ENCODE measurements around the gene IFITM5. TPM values are rescaled to one million over a fixed set of nuclear protein-coding genes. Genes with fewer than 3 reads are reported as not detected.
A peak's percentile ranks its signal among the peaks of the same experiment; 100 is the strongest.
"Not testable (repeated sequence)": the region's sequence is repeated elsewhere in the genome, so short reads cannot be mapped to it uniquely, and the experiment has no call there.

IFITM5 gene
- polyA plus RNA-seq, 1 donor: not detected

DNA sequence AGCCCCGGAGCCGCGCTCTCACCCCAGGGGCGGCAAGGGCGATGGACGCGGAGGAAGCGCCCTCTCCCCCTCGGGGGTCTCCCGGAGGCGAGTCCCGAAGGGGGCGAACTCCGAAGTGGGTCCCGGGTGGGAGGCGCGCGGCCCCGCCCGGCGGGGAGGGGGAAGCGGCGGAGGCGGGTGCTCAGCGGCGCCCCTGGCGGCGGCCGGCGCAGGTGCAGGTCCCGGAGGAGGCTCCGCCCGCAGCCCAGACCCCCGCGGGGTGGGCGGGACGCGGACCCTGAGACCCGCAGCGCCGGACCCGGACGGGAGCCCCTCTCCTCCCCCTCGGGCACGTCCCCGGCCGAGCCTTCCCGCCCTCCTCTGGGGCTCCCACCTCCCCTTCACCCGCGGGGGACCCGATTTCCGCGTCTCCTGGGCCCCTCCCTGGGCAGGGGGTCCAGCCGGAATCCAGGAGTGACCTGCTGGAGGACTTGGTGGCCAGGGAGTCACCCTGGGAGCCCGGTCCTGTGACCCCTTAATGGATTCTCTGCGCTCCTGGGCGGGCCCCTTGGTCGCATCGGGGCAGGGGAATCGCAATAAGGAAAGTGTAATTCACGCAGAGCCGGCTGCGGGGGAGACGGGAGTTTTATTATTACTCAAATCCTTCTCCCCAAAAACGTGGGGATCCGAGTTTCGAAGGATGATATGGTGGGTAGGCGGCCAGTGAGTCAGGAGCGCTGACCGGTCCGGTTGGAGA, 11.9 kb upstream of the IFITM5 start:
- DNase-seq: not testable (repeated sequence)

DNA sequence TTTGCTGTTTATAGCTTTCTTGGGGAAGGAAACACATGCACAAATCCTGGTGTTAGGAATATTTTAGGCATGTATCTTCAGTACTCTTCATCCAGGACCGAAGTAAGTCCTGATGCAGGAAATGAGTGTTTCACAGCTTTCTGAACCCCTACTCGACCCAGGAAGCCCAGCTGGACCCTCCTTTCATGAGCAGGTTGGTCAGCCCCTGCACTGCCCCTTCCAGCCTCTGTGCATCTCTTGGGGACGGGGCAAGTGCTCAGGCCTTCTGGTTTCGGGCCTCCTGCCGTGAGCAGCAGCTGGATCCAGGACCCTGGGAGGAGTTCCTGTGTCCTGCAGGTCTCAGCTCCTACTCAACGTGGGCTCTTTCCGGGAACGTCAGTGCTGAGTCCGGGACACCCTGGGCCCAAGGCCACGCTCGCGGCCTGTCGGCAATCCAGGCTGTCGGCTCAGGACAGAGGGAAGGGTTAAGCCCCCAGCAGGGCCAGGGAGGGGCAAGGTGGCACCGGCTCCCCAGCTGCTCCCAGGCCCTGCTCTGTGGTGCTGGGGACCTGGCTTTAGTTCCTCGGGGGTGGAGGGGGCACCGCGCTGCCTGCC, 10.8 kb upstream of the IFITM5 start:
- not testable (repeated sequence) for DNase-seq

DNA sequence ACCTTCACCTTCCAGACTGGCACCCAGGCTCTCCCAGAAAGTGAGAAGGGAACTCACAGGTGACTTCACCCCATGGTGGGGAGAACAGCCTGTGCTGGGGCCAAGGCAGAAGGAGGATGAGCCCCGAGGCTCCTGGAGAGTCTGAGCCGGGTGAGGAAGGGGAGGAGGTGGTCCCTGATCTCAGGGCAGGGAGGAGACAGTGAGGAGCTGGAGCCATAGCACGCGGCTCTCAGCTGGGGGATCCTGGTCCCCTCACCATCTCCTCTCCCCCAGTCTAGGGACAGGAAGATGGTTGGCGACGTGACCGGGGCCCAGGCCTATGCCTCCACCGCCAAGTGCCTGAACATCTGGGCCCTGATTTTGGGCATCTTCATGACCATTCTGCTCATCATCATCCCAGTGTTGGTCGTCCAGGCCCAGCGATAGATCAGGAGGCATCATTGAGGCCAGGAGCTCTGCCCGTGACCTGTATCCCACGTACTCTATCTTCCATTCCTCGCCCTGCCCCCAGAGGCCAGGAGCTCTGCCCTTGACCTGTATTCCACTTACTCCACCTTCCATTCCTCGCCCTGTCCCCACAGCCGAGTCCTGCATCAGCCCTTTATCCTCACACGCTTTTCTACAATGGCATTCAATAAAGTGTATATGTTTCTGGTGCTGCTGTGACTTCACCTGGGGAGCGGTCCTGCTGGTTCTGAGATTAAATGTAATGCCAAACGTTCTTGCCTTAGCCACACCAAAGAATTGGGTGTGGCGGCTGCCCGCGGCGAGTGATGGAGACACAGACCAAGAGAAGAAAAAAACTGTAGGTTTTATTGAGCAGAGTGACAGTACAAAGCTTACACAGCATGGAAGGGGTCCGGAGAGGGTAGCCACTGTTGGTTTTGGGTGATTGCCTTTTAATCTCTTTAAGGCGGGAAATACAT, 9.7 kb upstream of the IFITM5 start:
- not testable (repeated sequence) for DNase-seq

DNA sequence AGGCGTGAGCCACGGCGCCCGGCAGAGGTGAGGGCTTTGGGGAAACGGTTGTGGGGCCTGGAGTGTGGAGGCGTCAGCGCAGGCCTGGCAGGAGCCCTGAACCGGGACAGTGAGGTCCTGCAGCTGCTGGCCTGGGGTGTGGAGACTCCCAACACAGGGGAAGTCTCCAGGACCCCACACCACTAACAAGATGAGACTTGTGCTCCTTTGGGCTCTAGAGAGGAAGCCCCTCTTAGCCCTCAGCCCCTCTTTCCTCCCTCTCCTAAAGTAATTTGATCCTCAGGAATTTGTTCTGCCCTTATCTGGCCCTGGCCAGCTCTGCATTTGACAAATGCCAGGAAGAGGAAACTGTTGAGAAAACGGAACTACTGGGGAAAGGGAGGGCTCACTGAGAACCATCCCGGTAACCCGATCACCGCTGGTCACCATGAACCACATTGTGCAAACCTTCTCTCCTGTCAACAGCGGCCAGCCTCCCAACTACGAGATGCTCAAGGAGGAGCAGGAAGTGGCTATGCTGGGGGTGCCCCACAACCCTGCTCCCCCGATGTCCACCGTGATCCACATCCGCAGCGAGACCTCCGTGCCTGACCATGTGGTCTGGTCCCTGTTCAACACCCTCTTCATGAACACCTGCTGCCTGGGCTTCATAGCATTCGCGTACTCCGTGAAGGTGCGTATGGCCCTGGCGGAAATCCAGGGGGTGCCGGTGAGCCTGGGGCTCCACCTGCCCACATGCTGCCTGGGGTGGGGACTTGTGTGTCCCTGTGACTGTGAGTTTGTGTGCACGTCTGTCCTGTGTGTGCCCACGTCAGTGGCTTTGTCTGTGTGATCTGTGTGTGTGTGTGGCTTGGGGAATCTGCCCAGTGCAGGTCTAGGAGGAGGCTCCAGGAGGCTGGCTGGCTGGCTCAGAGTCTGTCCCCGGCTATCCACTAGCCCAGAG, 8.7 kb upstream of the IFITM5 start, which contains the start of gene IFITM2:
IFITM2 (plus strand) TSS at position 51 of the 943 bp plus-strand sequence; CDS start at position 428, 377 bp downstream.
- DNase-seq: not testable (repeated sequence)

DNA sequence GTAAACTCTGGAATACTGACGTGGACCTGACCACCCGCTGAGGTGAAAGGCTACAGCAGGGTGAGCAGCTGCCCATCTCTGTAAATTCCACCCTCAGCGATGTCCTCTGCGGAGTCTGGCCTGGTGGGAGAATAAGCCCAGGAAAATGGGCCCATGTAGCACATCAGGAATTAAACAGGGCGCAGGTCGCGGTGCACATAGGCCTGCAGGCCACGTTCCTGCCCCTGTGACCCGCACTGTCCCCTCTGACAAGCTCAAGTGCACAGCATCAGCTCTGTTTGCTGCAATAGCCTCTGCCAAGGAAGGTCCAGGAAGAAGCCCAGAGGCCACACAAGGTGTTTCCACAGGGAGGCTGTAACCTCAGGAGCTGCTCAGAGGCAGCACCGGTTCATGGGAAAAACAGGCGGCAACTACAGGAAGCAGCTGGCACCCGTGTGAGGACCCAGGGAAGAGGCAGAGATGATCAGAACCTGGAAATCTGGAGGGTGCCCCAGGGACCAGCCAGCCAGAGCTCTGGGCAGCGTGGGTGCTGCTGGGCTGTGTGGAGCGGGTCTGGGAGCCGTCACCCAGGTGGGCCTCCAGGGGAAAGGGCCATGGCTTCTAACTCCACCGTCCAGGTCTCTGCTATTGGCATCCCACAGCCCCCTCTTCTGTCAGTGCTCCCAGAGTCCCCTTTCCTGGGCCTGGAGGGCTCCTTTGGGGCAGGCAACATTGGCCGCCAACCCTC, 7.5 kb upstream of the IFITM5 start:
- no peak for DNase-seq

DNA sequence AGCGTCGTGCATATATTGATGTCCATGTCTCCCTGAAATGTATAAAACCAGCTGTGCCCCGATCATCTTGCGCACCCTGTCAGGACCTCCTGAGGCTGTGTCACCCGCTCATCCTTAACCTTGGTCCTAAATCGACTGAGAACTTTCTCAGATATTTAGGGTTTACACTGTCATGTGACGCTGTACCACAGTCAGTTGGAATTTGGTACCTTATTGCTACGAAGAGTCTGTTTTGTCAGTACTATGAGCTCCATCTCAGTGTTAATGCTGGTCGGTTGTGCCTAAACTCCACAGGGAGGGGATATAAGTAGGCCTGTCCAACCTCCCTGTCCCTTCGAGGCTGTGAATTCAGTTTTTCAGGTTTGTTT, 6.5 kb upstream of the IFITM5 start:
- no peak for DNase-seq

DNA sequence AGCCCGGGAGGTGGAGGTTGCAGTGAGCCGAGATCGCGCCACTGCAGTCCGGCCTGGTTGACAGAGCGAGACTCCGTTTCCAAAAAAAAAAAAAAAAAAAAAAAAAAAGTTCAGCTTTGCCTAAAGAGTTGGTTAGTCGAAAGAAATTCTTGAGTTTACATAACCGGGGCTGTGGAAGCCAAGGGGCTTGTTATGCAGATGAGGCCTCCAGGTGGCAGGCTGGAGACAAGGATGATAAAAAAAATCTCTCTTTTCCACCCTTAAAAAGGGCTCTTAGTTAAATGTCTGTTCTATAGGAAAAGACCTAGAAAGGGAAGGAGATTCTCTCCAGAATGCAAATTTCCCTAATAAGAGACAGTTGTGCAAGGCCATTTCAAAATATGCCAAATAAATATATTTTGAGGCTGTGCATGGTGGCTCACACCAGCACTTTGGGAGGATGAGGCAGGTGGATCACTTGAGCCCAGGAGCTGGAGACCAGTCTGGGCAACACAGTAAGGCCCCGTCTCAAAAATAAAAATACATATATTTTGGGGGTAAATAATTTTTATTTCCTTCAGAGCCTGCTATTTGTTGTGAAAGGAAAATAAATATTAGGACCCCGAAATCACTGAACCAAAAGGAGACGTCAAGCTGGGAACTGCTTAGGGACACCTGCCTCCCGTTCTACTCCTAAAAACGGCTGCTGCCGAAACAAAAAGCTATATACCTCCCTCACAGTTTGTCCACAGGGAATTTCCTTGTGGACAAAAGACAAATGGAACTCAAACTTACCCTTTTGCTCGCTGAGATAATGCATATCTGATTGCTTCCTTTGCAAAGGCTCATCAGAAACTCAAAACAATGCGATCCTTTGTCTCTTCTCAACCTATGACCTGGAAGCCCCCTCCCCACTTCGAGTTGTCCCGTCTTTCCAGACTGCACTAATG, 5.9 kb upstream of the IFITM5 start:
- DNase-seq: peak; percentile 80

DNA sequence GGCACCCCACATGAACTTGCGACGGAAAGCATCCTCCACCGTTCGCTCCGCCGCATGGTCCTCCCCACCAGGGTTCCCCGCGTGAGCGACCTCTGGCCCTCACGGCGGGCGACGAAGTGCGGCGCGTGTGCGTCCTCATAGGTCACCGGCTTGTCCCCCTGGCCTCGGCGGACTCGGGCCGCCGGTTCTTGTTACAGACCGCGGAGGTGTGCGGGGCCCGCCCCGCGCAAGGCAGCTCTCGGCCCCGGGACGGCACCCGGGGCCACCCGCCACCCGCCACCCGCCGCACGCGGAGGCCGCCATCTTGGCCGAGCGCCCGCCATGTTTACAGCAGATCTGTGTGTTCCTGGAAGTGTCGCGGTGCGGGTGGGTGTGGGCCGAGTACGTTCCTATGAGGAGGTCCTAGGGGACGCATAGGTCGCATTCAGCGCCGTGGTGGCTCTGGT, 4.8 kb upstream of the IFITM5 start:
- DNase-seq: no peak

DNA sequence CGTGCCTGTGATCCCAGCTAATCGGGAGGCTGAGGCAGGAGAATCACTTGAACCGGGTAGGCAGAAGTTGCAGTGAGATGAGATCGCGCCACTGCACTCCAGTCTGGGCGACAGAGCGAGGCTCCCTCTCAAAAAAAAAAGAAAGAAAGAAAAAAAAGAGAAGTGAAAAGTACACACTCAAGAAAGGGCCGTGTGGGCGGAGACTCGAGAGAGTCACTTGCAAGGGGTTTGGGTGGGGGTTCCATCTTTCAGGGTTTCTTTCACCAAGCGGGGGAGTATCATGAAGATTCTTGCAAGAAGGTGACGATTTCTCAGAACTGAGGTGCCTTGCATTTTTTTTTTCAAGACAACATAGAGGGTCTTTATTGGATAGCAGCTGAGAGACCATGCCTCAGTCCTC, 4.0 kb upstream of the IFITM5 start:
- DNase-seq: no peak

DNA sequence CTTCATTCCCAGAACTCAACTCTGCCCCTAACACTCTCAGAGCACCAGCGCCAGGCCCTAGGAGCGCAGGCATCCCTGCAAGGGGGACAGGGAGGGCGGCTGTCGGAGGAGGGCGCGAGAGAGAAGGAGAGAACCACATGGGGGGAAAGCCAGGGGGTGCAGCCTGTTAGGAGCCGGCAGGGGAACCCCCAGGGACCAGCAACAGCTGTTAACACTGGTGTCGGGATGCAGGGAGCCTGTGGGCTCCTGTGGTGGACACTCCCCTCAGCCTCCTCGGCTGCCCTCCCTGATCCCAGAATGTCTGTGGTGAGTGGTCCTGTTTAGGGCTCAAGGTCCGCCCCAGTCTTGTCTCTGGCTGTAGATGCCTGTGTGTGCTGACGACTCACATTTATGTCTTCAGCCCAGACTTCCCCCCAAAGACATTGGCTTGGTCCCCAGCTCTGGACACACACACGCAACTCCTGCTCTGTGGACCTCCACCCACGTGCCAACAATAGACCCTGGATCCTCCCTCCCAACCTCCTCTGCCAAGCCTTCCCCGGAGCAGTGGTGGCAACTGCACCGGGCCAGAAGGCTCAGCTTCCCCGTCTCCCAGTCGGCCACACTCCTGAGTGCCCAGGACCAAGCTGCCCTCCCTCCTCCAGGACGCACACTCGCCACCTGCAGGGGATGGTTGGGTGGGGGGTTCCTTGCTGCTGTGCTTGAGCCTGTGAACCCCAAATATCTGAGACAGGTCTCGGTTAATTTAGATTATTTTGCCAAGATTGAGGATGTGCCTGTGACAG, 817 bp upstream of the IFITM5 start:
- no peak for DNase-seq

DNA sequence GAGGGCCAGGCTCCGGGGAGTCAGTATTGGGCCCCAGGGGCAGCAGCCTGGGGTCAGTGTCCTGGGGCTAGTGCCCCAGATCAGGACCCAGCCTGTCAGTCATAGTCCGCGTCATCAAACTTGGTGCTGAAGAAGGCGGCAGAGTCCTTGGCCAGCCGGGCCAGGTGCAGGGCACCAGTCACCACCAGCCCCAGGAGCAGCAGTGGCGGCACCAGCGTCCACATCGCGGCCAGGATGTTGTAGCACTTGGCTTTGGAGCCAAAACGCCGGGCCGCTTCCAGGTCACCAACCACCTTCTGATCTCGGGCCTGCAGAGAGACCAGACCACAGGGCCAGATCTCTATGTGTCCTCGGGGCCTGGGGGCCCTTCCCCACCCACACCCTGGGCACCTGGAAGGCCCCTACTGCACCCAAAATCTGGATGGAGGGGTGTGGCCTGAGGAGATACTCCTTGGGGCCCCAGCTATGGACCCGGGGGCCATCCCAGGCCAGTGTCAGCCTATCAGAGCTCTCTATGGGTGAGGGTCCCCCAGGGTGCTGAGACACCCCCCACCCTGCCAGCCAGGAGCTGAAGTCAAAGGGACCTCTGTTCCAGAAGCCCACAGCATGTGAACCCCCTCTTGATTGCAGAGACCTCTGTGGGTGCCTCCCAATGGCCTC, 790 bp downstream of the IFITM5 start:
- no peak for DNase-seq

DNA sequence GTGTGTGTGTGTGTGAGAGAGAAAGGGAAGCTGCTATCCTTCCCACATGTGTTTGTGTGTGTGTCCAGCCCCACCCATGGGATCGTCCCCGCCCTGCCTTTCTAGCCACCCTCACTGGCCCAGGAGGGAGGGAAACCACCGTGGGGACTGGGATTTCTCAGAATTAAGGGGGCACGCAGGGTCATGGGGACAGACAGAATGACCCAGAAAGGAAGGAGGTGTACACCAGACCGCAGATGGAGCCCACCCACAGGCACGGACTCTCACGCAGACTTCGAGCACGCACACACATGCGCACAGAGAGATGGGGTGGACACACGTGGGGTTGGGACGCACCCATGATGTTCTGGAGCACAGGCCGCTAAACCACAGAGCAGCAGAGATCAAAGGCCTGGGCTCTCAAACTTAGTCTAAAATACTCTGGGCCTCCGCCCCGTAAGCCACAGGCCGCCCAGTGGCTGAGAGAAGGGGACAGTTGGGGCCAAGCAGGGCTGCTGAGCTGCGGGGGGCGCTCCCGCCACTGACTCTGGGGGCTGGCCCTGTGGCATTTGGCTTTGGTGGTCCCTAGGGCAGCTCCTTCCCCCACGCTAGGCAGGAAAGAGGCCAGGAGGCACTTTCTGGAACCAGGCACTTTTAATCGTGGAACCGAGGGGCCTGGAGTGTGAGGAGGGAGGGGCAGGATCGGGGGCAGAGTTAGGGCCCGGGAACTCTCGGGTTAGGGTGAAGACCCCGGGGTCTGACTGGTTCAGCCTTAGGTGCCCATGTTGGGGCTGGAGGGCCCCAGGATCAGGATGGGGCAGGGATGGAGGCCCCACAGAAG, 1.5 kb downstream of the IFITM5 start:
- no peak for DNase-seq

DNA sequence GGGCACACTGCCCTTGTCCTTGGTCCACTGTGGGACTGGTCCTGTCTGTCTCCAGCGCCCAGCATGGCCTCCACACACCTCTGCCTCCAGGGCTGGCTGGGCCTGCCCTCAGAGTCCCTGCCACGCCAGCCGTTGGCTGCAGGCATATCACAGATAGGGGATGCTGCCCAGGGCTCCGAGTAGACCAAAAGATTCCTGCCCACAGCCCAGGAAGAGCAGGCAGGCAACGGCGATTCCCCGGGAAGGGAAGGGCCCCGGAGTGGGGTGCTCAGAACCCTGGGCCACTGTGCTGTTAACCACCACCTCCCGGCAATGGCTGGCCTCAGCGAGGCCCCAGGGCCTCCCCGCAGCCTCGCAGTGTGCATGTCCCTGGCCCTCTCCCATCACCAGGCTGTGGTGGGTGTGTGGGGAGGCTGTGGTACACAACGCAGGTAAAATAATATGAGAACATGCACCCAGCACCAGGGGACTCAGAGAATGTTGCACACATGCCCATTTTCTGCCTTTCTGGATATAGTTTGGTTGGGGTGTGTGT, 2.2 kb downstream of the IFITM5 start:
- no peak for DNase-seq

DNA sequence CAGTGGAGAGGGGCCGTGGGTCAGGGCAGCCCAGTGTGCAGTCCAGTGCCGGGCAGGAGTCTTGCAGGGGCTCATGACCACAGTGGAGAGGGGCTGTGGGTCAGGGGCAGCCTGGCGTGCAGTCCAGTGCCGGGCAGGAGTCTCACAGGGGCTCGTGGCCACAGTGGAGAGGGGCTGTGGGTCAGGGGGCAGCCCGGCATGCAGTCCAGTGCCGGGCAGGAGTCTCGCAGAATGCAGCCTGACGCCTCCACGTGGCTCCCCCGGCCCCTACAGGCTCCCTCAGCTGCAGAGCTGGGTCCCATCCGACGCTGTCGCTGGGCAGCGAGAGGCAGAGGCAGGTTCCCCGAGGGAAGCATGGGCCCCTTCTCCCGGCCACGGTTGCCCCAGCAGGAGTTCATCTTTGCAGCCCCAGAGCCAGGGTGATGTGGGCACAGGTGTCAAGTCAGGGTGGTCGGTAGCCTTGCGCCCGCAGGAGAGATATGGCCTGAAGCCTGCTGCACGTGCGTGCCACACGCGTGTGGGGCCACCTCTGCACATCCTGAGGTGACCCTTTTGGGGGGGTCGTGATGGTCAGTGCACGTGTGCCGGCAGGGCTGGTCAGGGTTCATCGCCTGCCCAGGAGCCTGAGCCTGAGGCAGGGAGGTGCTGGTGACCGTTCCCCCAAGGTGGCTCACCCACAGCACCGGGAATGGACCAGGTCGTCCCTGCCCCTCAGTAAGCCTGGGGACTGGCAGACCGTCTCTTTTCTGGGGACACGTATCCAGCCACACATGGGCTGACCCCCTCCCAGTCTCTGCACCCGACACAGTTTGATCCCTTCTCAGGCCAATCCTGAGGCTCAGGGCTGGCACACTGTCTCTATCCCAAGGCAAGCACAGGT, 2.9 kb downstream of the IFITM5 start:
- no peak for DNase-seq

DNA sequence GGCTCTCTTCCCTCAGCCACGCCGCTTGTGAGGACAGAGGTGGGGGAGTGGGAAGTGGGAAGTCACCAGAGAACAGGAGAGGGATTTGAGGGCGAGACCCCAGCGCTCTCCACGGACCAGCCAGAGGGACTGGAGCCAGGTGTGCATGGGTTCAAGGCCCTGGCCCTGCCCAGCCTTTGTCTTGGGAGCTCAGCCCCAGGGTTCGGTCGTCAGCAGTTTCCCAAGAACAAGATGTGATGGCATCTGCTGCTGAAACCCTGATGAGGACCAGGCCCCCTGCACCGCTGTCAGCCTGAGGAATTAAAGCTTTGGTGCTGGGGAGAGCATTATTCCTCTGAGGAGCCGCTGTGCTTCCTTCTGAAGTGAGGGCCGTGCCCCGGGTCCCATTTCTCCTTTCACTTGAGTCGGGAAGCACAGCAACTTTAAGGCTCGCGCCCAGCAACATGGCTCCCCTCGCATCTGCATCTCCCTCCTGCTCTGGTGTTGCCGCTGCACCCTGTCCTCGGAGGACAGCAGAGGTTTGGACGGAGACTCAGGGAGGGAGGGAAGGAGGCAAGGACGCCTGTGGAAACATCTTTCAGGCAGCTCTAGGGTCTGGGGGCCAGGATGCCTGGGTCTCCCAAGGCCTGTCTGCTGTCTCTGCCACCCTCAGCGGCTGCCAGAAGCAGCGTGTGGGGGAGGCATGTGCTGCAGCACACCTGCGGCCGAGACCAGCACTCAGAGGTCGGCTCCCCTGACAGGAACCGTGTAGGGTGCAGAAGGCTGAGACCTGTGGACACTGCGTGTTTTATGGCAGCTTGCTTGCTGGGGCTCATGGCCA, 3.8 kb downstream of the IFITM5 start:
- DNase-seq: no peak

DNA sequence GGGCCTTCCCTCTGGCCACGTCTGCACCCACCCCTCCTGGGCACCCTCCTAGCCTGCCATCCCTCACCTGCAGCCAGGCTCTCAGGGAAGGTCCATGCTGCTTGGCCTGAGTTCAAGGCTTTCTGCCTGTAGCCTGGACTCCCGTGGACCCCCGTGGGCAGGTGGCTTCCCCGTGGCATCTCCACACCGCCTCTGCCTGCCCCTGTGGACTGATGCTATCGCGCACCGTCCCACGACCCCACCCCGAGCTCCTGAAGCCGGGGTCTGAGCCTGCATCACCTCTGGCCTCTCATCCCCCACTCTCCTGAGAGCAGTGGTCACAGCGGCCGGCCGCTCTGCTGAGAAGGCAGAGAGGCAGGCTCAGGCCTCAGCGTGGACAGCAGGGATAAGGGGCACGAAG, 4.5 kb downstream of the IFITM5 start:
- DNase-seq: no peak

All from hindlimb muscle (tissue), 1 donor.